MM.1S (cell line): Measurements from ENCODE around the gene FAM20A.

Experiments used
- DNase-seq: peaks from one replicate; pipeline ENCODE4 v3.0.0-alpha.2; 2015
- H2AFZ ChIP-seq: fragments of 300-600 bp; sonication (generic); 2 replicates; pipeline ENCODE4 v1.6.0; 2016; ENCODE audit warnings: antibody characterized with exemption, low read length
- H3F3A ChIP-seq: fragments of 300-600 bp; sonication (generic); 2 replicates; pipeline ENCODE4 v1.6.1; 2016; ENCODE audit warnings: mild to moderate bottlenecking, antibody characterized with exemption, low read length, moderate library complexity, mixed read lengths; ENCODE audit not compliant: insufficient read depth
- H3K27ac ChIP-seq: fragments of 300-600 bp; sonication (generic); 2 replicates; pipeline ENCODE4 v1.5.1; 2016; ENCODE audit warnings: mild to moderate bottlenecking, low read length
- H3K27me3 ChIP-seq: fragments of 300-600 bp; sonication (generic); replicated peaks from 2 replicates; pipeline ENCODE4 v1.6.0; 2016; ENCODE audit warnings: low read length; ENCODE audit not compliant: insufficient read depth
- H3K36me3 ChIP-seq: fragments of 300-600 bp; sonication (generic); replicated peaks from 2 replicates; pipeline ENCODE4 v1.6.1; 2016; ENCODE audit warnings: mild to moderate bottlenecking, low read length, mixed read lengths; ENCODE audit not compliant: insufficient read depth
- H3K4me1 ChIP-seq: fragments of 300-600 bp; sonication (generic); 2 replicates; pipeline ENCODE4 v1.6.1; 2016; ENCODE audit warnings: low read length, mixed read lengths
- H3K4me2 ChIP-seq: fragments of 300-600 bp; sonication (generic); 2 replicates; pipeline ENCODE4 v1.6.0; 2016; ENCODE audit warnings: low read depth, low read length
- H3K4me3 ChIP-seq: fragments of 300-600 bp; sonication (generic); 2 replicates; pipeline ENCODE4 v1.5.1; 2016; ENCODE audit warnings: low read length, mixed read lengths
- H3K79me2 ChIP-seq: fragments of 300-600 bp; sonication (generic); 2 replicates; pipeline ENCODE4 v1.6.1; 2016; ENCODE audit warnings: mixed run types, low read length, mixed read lengths
- H3K9ac ChIP-seq: fragments of 300-600 bp; sonication (generic); 2 replicates; pipeline ENCODE4 v1.6.1; 2016; ENCODE audit warnings: low read length, mixed read lengths
- H3K9me2 ChIP-seq: fragments of 300-600 bp; sonication (generic); replicated peaks from 2 replicates; pipeline ENCODE4 v1.6.1; 2016; ENCODE audit warnings: mild to moderate bottlenecking, low read length, mixed read lengths; ENCODE audit not compliant: insufficient read depth
- H3K9me3 ChIP-seq: fragments of 300-600 bp; sonication (generic); replicated peaks from 2 replicates; pipeline ENCODE4 v1.6.1; 2016; ENCODE audit warnings: mild to moderate bottlenecking, low read length, mixed read lengths; ENCODE audit not compliant: insufficient read depth
- H4K20me1 ChIP-seq: fragments of 300-600 bp; sonication (generic); 2 replicates; pipeline ENCODE4 v1.6.1; 2016; ENCODE audit warnings: mild to moderate bottlenecking, low read length, moderate library complexity, mixed read lengths; ENCODE audit not compliant: insufficient read depth
- EZH2 ChIP-seq: fragments of 300-600 bp; sonication (generic); optimal IDR thresholded peaks from 2 replicates; pipeline ENCODE3; 2017; ENCODE audit warnings: low read depth, mild to moderate bottlenecking, antibody characterized with exemption, low read length, mixed read lengths
- EZH2phosphoT487 ChIP-seq: fragments of 300-600 bp; sonication (generic); IDR thresholded peaks from 2 replicates; pipeline ENCODE4 v1.6.1; 2018; ENCODE audit warnings: antibody characterized with exemption, low read length
- TF ChIP-seq, protein P1 (sequence below): fragments of 300-600 bp; sonication (generic); IDR thresholded peaks from 2 replicates; pipeline ENCODE4 v1.5.1; 2016; ENCODE audit warnings: antibody characterized with exemption, low read length, mixed read lengths

The FAM20A gene

DNA sequence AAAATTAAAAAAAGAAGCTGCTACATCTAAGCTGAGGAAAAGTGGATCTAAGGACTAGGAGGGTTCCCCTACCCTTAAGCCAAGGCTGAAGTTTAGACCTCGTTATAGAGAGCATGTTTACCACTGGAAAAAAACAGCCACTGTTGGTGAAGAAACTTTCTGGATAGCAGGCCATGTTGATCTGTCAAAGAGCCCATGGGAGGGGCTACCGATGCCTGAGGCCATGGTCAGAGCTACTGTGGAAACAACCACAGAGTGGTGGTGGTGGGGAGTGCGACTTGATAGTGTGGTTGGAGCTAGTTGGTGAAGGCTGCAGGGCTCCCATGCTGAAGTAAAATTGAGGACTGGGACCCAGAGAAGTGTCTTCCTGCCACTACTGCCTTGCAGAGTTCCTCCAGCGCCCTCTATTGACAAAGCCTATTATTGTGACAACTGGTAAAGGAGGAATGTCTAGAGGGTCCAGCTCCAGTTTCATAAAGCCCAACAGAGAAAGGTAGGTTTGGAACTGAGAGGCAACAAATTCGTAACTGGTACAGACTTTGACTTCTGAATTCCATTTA lies 12.7 kb upstream of the FAM20A start:
- no peak overlapping the region for H3K4me3 ChIP-seq
- peaks cover 11% of the 10 kb centered on the region for H3K4me1 ChIP-seq
- H3K4me2 ChIP-seq, result no peak overlapping the region
- H3K27me3 ChIP-seq, result no peaks in the 10 kb centered on the region
- H2AFZ ChIP-seq, result peak overlapping the region; percentile 71
- no peak overlapping the region for H3K27ac ChIP-seq
- H3K79me2 ChIP-seq, result no peaks in the 10 kb centered on the region
- TF ChIP-seq, protein P1, sequence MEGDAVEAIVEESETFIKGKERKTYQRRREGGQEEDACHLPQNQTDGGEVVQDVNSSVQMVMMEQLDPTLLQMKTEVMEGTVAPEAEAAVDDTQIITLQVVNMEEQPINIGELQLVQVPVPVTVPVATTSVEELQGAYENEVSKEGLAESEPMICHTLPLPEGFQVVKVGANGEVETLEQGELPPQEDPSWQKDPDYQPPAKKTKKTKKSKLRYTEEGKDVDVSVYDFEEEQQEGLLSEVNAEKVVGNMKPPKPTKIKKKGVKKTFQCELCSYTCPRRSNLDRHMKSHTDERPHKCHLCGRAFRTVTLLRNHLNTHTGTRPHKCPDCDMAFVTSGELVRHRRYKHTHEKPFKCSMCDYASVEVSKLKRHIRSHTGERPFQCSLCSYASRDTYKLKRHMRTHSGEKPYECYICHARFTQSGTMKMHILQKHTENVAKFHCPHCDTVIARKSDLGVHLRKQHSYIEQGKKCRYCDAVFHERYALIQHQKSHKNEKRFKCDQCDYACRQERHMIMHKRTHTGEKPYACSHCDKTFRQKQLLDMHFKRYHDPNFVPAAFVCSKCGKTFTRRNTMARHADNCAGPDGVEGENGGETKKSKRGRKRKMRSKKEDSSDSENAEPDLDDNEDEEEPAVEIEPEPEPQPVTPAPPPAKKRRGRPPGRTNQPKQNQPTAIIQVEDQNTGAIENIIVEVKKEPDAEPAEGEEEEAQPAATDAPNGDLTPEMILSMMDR, result peak; percentile 86
- no peak for TF ChIP-seq EZH2
- no peaks in the 10 kb centered on the region for H4K20me1 ChIP-seq
- H3K9me2 ChIP-seq, result no peaks in the 10 kb centered on the region
- DNase-seq, result peak; percentile 81
- H3K9me3 ChIP-seq, result no peaks in the 10 kb centered on the region
- H3K9ac ChIP-seq, result no peak overlapping the region
- no peaks in the 10 kb centered on the region for H3F3A ChIP-seq
- H3K36me3 ChIP-seq, result no peaks in the 10 kb centered on the region

DNA sequence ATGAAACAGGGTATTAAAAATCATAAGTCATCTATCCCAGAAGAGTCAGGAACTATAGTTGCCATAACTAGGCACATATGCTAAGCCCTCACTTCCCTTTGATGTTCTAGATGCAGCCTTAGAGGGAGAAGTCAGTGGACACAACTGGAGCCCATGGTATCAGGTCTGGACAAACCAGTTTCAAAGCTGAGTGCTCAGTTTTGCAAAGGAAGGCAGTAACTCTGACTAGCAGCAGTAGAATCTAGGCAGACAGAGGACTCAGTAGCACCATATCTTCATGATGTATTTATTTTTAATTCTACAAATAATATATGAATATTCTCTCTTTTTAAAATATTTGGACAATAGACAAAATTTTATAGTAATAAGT lies 11.7 kb upstream of the FAM20A start:
- Histone ChIP-seq H4K20me1 (no peaks in the 10 kb centered on the region), H3K79me2 (no peaks in the 10 kb centered on the region), H3K9me3 (no peaks in the 10 kb centered on the region), H3K27ac (no peak overlapping the region), H3K9ac (no peak overlapping the region), H3K36me3 (no peaks in the 10 kb centered on the region), H3F3A (no peaks in the 10 kb centered on the region), H3K4me1 (peaks cover 11% of the 10 kb centered on the region), H3K4me2 (no peak overlapping the region), H3K27me3 (no peaks in the 10 kb centered on the region), H3K9me2 (no peaks in the 10 kb centered on the region), H2AFZ (no peak overlapping the region), H3K4me3 (no peak overlapping the region)
- TF ChIP-seq EZH2 (no peak), EZH2phosphoT487 (no peak)
- TF ChIP-seq, protein P1, result no peak
- DNase-seq, result no peak

DNA sequence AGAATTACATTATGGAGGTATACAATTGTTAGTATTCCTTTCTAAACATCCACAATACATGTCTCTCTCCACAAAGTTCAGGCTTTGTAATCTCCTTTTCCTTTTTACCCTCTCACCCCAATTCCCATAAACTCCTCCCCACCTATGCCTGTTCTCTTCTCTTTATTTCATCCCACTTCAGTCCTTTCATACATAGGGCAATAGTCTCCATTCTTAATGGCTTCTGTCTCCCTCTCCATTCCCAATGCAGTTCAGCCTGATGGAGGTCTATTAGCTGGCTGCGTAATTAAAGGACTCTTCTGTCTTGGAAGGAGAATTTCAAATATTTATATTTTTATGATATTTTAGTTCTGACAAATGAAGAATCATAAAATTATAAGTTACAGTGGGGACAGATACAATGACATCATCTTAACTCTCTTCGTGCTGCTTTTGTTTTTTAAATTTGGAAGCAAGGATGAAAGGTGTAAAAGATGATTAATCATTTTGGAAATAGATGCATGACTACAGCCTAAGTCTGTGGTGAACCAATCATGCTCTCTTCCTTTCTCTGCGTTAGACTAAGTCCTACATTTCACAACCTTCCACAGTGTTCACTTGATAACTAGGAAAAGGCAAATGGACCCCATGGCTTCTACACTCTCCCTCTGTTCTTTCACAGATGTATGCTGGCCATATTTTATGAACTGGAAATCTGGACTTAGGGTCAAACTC lies 11.2 kb upstream of the FAM20A start:
- no peak for DNase-seq
- Histone ChIP-seq H3K9me3 (no peaks in the 10 kb centered on the region), H4K20me1 (no peaks in the 10 kb centered on the region), H3K9me2 (no peaks in the 10 kb centered on the region), H3K27ac (no peak overlapping the region), H3K4me2 (peak overlapping the region; percentile 15; the same call in 1 of the 2 replicates), H2AFZ (no peak overlapping the region), H3K4me1 (peaks cover 14% of the 10 kb centered on the region), H3K9ac (no peak overlapping the region), H3K4me3 (no peak overlapping the region), H3K79me2 (no peaks in the 10 kb centered on the region), H3F3A (0 out of 2 replicates have a peak, but pooled peaks cover 2% of the 10 kb centered on the region), H3K36me3 (no peaks in the 10 kb centered on the region), H3K27me3 (no peaks in the 10 kb centered on the region)
- TF ChIP-seq EZH2 (no peak), EZH2phosphoT487 (no peak)
- TF ChIP-seq, protein P1, result no peak
